Dedifferentiated amniotic fluid mesenchymal stem cell (primary cell): ENCODE data around the gene UBA3.

Source experiments
- DNase-seq: peaks from one replicate; pipeline ENCODE4 v3.0.0-alpha.2; 2016; ENCODE audit errors: extremely low spot score

The UBA3 gene

GRCh38 chr3:69099576-69099975 is 19.4 kb upstream of the UBA3 start:
- DNase-seq: no peak

DNA sequence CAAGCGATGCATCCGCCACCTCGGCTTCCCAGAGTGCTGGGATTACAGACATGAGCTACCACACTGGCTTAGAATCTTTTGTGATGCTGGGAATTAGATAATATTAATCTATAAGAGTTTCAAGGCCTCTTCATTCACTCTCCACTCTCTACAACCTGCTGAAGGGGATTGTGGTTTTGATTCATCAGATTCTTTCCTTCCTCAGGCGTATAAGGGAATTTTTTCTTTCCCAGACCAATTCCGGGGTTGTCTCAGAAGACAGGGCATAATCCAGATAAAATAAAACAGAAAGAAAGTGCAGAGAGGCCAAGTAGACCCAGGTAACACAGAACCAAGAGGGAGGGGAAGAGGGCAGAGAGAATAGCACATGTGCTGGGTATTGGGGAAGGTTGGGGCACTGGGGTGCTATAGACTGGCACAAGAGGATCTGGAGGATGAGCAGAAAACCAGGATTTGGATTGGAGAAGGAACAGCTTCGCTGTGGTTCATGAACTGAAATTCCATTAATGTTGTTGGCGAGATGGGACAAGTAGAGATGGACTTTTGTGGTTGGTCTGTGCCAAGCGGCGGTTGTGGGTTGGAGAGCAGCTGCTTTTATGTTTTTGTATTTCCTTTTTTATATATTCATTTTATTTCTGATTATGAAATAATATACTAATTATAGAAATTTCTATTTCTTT is 17.4 kb upstream of the UBA3 start:
- DNase-seq: no peak

DNA sequence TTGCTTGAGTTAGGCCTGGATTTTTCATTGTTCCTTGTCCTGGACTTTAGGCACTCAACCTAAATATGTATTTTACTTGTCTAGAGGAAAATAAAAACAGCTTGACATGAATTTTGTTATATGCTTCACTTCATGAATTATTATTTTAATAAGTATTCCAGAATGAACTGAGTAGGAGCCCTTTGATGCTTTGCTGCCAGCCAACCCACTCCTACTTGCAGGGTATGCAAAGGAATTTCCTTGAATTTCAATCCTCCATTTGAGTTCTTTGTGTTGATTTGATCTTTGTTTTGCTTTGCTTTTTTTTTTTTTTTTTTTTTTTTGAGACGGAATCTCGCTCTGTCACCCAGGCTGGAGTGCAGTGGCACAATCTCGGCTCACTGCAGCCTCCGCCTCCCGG is 16.1 kb upstream of the UBA3 start:
- no peak for DNase-seq

GRCh38 chr3:69095636-69096035 is 15.5 kb upstream of the UBA3 start:
- no peak for DNase-seq

DNA sequence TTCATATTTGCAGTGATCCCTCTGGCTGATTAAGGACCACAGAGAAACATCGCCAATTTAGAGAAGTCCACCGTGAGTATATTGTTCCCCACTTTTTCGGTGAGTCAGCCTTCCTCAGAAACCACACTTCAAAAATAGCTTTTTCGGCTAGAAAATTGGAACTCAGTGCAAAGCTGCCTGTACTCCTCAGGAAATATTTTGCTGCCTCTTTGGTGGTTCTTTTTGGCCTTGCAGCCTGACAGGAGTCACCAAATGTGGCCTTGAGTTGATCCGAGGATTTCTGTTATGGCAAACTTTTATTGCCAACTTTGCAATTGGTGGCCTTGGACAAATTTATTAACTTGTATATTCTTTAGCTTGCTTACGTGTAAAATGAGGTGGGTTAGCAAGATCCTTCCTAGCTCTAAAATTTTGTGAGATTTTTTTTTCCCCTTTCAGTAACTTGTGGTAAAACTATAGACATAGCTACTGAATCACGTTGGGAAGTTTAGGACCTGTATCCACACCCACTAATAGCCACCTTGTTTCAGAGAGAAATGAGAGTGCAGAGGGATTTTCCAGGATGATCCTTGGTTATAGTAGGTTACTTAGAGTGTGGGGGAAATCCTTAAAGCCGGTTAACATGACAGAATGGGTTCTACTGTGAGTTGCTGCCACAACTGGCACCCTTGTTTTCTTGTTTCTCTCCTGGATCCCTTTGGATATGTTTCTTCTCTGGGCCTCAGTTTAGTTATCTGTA is 14.5 kb upstream of the UBA3 start:
- DNase-seq: peak; percentile 31

- DNase-seq: no peak
Measured at GRCh38 chr3:69092030-69092516, 11.9 kb upstream of the UBA3 start.

DNA sequence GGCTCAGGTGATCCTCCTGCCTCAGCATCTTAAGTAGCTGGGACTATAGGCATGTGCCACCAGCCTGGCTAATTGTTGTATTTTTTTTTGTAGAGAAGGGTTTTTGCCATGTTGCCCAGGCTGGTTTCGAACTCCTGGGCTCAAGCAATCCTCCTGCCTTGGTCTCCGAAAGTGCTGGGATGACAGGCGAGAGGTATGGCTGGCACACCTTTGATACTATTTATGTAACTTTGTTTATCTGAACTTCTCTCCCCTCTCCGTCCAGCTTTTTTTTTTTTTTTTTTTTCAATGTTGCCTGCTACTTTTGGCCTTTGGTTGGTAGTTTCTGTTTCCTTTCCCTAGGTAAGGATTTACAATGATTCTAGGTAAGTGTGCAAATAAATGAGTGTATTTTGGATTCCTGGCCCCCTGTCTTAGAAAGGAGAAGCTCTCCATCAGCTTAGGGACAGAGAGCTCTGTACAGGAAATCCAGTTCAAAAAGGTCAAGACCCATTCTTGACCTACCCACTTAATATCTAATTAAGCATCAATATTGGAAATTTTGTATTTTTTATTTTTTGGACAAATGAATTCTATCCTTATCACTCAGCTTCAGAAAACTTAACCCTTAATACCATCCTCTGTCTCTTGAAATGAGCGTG is 11.3 kb upstream of the UBA3 start:
- no peak for DNase-seq

DNA sequence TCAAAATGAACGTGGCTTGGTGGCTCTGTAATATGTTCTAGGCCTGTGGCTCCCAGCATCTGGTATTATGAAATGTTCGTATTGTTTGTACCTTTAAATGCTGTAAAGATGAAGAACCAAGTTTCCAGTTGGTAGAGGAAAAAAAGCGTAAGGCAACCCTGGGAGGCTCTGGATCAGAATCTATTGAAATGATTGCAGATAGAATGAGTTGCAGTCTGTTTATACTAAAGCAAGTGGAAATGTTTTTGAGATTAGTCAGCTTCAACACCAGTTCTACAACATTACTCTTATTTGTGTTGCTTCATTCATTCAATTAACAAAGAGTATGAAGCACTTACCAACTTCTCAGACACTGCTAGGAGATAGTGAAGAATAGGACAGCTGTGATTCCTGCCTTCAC is 9.9 kb upstream of the UBA3 start:
- peak; percentile 64 for DNase-seq

GRCh38 chr3:69088063-69088462 is 7.9 kb upstream of the UBA3 start:
- DNase-seq: no peak

DNA sequence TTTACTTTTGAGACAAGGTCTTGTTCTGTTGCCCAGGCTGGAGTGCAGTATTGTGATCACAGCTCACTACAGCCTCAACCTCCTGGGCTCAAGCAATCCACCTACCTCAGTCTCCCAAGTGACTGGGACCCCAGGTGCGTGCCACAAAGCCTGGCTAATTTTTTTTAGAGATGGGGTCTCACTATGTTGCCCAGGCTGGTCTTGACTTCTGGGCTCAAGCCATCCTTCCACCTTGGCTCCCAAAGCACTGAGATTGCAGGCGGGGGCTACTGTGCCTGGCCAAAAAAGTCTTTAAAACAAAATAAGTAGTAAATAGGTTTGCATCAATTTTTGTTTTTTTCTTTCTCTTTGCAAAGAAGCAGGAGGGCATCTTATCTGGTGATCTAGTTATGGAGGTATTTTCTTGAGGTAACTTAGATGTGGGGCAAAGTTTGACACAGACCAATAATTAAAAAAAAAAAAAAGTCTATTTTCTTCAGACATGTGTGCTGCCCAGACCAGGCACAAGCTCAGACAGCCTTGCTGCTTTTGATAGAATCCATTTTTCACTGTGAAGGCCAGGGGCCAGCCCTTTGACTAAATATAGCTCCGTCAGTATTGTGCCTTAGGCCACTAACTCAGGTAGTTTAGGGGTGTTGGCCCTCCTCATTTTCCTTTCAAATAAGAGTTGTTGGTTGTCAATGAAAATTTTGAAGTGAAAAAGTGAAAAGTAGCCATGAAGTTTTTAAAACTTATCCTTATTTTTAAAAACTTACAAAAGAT is 7.0 kb upstream of the UBA3 start:
- no peak for DNase-seq

DNA sequence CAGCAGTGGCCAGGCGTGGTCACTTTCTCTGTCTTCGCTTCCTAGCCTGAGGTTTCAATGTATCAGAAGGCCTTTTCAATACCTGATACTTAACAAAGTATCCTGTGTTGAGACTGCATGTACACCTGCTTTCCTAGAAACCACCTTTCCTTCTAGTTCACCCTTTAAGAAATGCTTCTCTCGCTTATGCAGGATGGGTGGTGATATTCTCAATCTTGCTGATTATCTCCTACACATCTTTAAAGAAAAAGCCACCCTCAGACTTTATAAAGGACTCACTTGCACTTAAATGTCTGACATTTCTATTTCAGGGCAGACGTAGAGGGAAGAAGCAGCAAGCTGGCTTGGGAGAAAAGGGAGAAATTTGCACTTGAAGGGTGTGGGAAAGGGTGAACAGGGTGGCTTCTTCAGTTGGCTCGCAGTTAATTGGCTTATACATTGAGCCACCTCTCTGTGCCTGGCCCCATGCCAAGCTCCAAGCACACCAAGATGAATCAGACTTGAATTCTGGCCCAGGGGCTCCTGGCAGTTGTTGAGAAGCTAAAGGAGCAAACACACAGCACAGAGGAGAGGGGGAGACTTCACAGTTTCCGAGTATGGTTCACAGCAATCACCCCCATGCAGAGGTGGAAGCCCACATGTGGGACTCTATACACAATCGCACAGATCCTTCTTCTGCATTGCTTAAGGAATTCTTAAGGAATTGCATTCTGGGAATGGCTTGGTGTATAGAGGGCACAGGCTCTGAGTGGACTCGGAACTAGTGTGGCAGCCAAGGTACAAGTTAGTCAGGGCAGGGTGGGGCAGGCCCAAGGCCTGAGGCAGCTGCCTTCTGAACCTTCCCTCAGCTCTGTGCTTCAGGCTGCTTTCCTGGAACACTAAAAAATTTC is 5.9 kb upstream of the UBA3 start:
- DNase-seq: peak; percentile 67

GRCh38 chr3:69085168-69085832 is 5.1 kb upstream of the UBA3 start:
- peak; percentile 44 for DNase-seq

DNA sequence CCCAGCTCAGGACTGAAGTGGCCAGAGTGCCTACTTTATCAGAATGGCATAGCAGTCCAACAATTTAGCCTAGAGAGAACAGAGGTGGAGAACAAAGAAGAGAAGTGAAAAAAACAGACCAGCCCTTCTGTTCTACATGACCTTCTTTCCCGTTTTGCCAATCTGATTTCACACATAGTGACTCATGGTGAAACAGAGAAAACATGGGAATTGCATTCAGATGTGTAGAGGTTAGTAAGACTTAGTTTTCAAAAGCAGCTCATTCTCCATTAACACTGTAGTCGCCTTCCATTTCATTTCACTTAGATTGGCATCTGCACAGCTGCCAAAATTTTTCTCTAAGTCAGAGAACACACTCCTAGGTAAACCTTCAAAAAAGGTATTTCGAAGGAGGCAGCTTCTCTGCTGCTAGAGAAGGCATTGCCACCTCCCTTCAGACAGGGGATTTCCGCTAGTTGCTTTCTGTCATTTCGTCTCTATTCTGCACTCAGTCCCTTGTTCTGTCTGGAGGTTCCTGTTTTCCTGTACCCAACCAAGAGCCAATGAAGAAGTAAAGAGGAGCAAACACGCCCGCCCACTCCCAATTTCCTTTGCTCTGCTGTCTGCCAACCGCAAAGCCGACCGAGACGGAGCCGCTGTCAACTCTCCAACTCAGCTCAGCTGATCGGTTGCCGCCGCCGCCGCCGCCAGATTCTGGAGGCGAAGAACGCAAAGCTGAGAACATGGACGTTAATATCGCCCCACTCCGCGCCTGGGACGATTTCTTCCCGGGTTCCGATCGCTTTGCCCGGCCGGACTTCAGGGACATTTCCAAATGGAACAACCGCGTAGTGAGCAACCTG is 4.4 kb upstream of the UBA3 start, which contains the start of gene ARL6IP5:
TSS of gene ARL6IP5 (plus strand) at position 612 of the 842 bp plus-strand sequence. CDS start at position 723, 111 bp downstream.
- peak; percentile 90 for DNase-seq

- DNase-seq: peak; percentile 84
Measured at GRCh38 chr3:69082805-69083204, 2.6 kb upstream of the UBA3 start.

DNA sequence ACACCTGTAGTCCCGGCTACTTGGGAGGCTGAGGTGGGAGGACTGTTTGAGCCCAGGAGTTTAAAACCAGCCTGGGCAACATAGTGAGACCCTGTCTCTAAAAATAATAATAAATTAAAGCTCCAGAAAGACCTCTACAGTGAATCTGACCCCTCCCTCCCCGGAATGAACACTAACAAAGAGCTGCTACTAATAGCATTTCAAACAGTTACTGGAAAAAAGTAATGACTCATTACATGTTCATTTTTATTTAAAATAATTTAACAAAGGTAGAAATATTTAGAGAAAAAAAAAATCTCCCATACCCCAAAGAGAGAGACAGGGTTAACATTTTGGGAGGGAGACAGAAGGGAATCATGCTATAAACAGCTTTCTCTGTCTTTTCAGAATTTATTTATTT is 2.2 kb upstream of the UBA3 start:
- no peak for DNase-seq

- DNase-seq: no peak
Measured at GRCh38 chr3:69081583-69082262, 1.6 kb upstream of the UBA3 start.

DNA sequence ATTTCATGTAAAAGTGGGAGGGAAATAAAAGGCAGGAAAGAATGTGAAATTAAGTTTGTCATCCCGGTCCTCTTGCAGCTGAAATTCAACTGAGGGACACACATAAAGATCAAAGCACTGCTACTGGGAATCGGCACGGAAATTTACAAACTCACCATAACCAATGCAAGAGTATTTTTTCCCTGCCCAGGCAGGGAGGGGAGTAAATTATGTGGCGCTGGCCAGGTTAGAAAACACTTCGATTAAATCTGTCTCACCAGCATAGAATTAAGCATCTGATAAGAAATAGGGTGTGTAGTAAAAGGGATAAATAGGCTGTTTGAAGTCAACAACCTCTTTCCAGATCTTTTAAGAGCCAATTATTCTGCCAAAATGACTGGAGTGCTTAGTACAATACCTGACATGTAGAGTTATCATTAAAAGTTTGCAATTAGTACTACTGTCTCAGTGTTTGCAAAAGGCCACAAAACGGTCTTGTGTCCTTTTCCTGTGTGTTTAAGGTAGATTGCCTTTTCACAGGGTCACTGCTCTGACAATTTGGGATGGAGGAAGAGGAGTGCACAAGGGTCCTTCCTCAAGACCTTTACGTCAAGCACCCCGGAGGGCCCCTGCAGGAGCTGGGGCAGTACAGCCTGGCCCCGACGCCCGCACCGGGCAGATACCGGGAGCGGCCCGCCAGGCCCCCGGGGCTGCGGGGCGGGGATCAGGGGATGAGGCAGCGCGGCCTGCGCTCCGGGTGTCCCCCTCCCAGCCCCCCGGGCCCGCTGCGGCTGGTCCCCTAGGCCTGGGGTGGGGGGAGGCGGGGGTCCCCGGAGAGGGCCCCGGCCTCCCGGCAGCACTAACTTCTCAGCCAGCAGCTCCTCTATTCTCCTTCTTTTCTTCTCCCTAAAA is 651 bp downstream of the UBA3 start:
- no peak for DNase-seq

- no peak for DNase-seq
Measured at GRCh38 chr3:69072928-69073327, 7.2 kb downstream of the UBA3 start.
